PC-3 (cell line): Measurements from ENCODE around the gene TMED9. TPM values are rescaled to one million over a fixed set of nuclear protein-coding genes. Genes with fewer than 3 reads are reported as not detected.

Experiments
- ATAC-seq: fragments of 200-7000 bp; cut with Tn5 transposase; 2 replicates; pipeline ENCODE4 v1.9.1; 2020; ENCODE audit warnings: mild to moderate bottlenecking, moderate library complexity
- BruUV-seq: library from RNA; stranded (reverse); fragments of 400-500 nt; replicated peaks from 2 replicates; lab custom pipeline; 2021; lab: Mats Ljungman, UMichigan
- CTCF ChIA-PET: fragments of 300-600 bp; sonication (Branson Sonifier 250); formaldehyde crosslinking; loops from one replicate; lab custom pipeline; 2022; ENCODE audit warnings: antibody characterized with exemption; lab: Charles Lee
- POLR2A ChIA-PET: fragments of 300-600 bp; sonication (Branson Sonifier 250); formaldehyde crosslinking; loops from one replicate; lab custom pipeline; 2022; ENCODE audit warnings: antibody characterized with exemption; ENCODE audit not compliant: unreplicated experiment; lab: Charles Lee
- DNase-seq: peaks from one replicate; pipeline ENCODE4 v3.0.0-alpha.2; 2015
- H2AFZ ChIP-seq: fragments of 300-600 bp; sonication (generic); 2 replicates; pipeline ENCODE4 v1.6.0; 2016; ENCODE audit warnings: antibody characterized with exemption, low read length
- H3F3A ChIP-seq: fragments of 300-600 bp; sonication (generic); one replicate; pipeline ENCODE4 v1.6.0; 2017; ENCODE audit warnings: antibody characterized with exemption, low read length, control low read depth, mild to moderate bottlenecking; ENCODE audit not compliant: unreplicated experiment
- H3K27ac ChIP-seq: fragments of 300-600 bp; sonication (generic); 2 replicates; pipeline ENCODE4 v1.5.1; 2016; ENCODE audit warnings: mild to moderate bottlenecking, low read length
- H3K27me3 ChIP-seq: fragments of 300-600 bp; sonication (generic); 2 replicates; pipeline ENCODE4 v1.6.1; 2016; ENCODE audit warnings: low read length, mixed read lengths
- H3K36me3 ChIP-seq: fragments of 300-600 bp; sonication (generic); 2 replicates; pipeline ENCODE4 v1.6.1; 2016; ENCODE audit warnings: low read depth, mixed run types, low read length, mixed read lengths
- H3K4me1 ChIP-seq: fragments of 300-600 bp; sonication (generic); 2 replicates; pipeline ENCODE4 v1.5.1; 2016; ENCODE audit warnings: low read length; ENCODE audit not compliant: insufficient read depth
- H3K4me2 ChIP-seq: fragments of 300-600 bp; sonication (generic); 2 replicates; pipeline ENCODE4 v1.6.0; 2016; ENCODE audit warnings: low read length
- H3K4me3 ChIP-seq: fragments of 300-600 bp; sonication (generic); 2 replicates; pipeline ENCODE4 v1.5.1; 2016; ENCODE audit warnings: mild to moderate bottlenecking, low read length, mixed read lengths
- H3K79me2 ChIP-seq: fragments of 300-600 bp; sonication (generic); 2 replicates; pipeline ENCODE4 v1.6.1; 2017; ENCODE audit warnings: low read length, mixed read lengths
- H3K9ac ChIP-seq: fragments of 300-600 bp; sonication (generic); 2 replicates; pipeline ENCODE4 v1.6.0; 2016; ENCODE audit warnings: mild to moderate bottlenecking, low read length
- H3K9me2 ChIP-seq: fragments of 300-600 bp; sonication (generic); replicated peaks from 2 replicates; pipeline ENCODE4 v1.6.1; 2016; ENCODE audit warnings: mixed run types, low read length, mixed read lengths
- H3K9me3 ChIP-seq: fragments of 300-600 bp; sonication (generic); 2 replicates; pipeline ENCODE4 v1.6.1; 2016; ENCODE audit warnings: low read length, mixed read lengths
- H4K20me1 ChIP-seq: fragments of 300-600 bp; sonication (generic); 2 replicates; pipeline ENCODE4 v1.6.1; 2016; ENCODE audit warnings: low read length, mixed read lengths
- EZH2 ChIP-seq: fragments of 300-600 bp; sonication (generic); IDR thresholded peaks from one replicate; pipeline ENCODE4 v1.6.1; 2017; ENCODE audit warnings: antibody characterized with exemption, mild to moderate bottlenecking, low read length; ENCODE audit not compliant: unreplicated experiment
- EZH2phosphoT487 ChIP-seq: fragments of 300-600 bp; sonication (generic); IDR thresholded peaks from 2 replicates; pipeline ENCODE4 v1.6.1; 2018; ENCODE audit warnings: mild to moderate bottlenecking, antibody characterized with exemption, low read length, borderline replicate concordance
- intact Hi-C: fragments of 100-400 bp; cut with micrococcal nuclease; formaldehyde crosslinking; loops from 2 replicates; pipeline ENCODE4 v1.9.0; 2023
- total RNA-seq: library from RNA; depleted of rRNA; stranded (reverse); fragments of >200 nt; gene quantifications from 2 replicates; pipeline ENCODE4 v1.2.3, GENCODE V29; 2014
- TF ChIP-seq, protein P1 (sequence below): fragments of 300-600 bp; sonication (generic); conservative IDR thresholded peaks from 2 replicates; pipeline ENCODE4 v1.5.1; 2017; ENCODE audit warnings: antibody characterized with exemption, low read depth, mild to moderate bottlenecking, low read length

Gene TMED9
- total RNA-seq, 1 experiment from 2014 or later: 217 TPM

GRCh38 chr5:177604116-177604521 lies 12.1 kb downstream of the TMED9 start:
- no peak overlapping the region for H2AFZ ChIP-seq
- H3K9me2 ChIP-seq: no peaks in the 10 kb centered on the region
- DNase-seq (no peak), ATAC-seq (no peak)
- no TSS peak for BruUV-seq
- ChIA-PET CTCF (no interaction called here), POLR2A (no interaction called here)
- peaks cover 7% of the 10 kb centered on the region; the same call in 1 of the 2 replicates for H3K4me1 ChIP-seq
- H3K4me2 ChIP-seq: no peak overlapping the region
- H3K4me3 ChIP-seq: no peak overlapping the region
- no peaks in the 10 kb centered on the region for H3K9me3 ChIP-seq
- no peak overlapping the region for H3K9ac ChIP-seq
- H3K79me2 ChIP-seq: peaks cover 16% of the 10 kb centered on the region
- TF ChIP-seq EZH2phosphoT487 (no peak), EZH2 (no peak)
- TF ChIP-seq, protein P1, sequence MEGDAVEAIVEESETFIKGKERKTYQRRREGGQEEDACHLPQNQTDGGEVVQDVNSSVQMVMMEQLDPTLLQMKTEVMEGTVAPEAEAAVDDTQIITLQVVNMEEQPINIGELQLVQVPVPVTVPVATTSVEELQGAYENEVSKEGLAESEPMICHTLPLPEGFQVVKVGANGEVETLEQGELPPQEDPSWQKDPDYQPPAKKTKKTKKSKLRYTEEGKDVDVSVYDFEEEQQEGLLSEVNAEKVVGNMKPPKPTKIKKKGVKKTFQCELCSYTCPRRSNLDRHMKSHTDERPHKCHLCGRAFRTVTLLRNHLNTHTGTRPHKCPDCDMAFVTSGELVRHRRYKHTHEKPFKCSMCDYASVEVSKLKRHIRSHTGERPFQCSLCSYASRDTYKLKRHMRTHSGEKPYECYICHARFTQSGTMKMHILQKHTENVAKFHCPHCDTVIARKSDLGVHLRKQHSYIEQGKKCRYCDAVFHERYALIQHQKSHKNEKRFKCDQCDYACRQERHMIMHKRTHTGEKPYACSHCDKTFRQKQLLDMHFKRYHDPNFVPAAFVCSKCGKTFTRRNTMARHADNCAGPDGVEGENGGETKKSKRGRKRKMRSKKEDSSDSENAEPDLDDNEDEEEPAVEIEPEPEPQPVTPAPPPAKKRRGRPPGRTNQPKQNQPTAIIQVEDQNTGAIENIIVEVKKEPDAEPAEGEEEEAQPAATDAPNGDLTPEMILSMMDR: no peak
- H3F3A ChIP-seq: no peaks in the 10 kb centered on the region
- no peaks in the 10 kb centered on the region for H3K27me3 ChIP-seq
- intact Hi-C loops: no loop called here
- no peaks in the 10 kb centered on the region for H4K20me1 ChIP-seq
- H3K27ac ChIP-seq: no peak overlapping the region
- no peaks in the 10 kb centered on the region for H3K36me3 ChIP-seq

DNA sequence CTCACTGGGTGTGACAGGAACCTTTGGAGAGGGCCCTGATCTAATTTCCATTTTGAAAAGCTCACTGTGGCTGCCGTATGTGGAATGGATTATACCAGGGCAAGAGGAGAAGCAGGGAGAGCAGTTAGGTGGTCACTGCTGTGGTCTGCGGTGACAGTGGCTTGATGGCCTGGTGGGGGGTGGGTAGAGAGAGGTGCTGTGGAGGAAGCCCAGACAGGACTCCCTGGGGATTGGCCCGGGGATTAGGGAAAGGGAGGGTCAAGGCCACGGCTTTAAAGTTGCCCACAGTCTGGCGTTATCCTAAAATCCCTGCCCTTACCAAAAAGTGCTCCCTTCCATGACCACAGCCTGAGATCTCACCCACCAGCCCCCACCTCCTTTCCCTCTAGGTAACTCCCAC lies 12.7 kb downstream of the TMED9 start:
- H3F3A ChIP-seq: no peaks in the 10 kb centered on the region
- H3K4me3 ChIP-seq: no peak overlapping the region
- intact Hi-C loops: no loop called here
- H3K9me2 ChIP-seq: no peaks in the 10 kb centered on the region
- ATAC-seq (no peak), DNase-seq (no peak)
- H2AFZ ChIP-seq: no peak overlapping the region
- peaks cover 6% of the 10 kb centered on the region; the same call in 1 of the 2 replicates for H3K4me1 ChIP-seq
- H3K9ac ChIP-seq: no peak overlapping the region
- CTCF ChIA-PET: no interaction called here
- no peak overlapping the region for H3K27ac ChIP-seq
- peaks cover 16% of the 10 kb centered on the region for H3K79me2 ChIP-seq
- TF ChIP-seq EZH2phosphoT487 (no peak), EZH2 (no peak)
- TF ChIP-seq, protein P1: no peak
- H4K20me1 ChIP-seq: no peaks in the 10 kb centered on the region
- no peaks in the 10 kb centered on the region for H3K9me3 ChIP-seq
- no peak overlapping the region for H3K4me2 ChIP-seq
- POLR2A ChIA-PET: no interaction called here
- no peaks in the 10 kb centered on the region for H3K27me3 ChIP-seq
- BruUV-seq: no TSS peak
- H3K36me3 ChIP-seq: no peaks in the 10 kb centered on the region

- no TSS peak for BruUV-seq
- DNase-seq: no peak
- H3K9me3 ChIP-seq: no peaks in the 10 kb centered on the region
- no peak overlapping the region for H3K9ac ChIP-seq
- no peak overlapping the region for H3K27ac ChIP-seq
- ChIA-PET POLR2A (no interaction called here), CTCF (no interaction called here)
- peaks cover 16% of the 10 kb centered on the region for H3K79me2 ChIP-seq
- no peaks in the 10 kb centered on the region for H4K20me1 ChIP-seq
- no peaks in the 10 kb centered on the region for H3K27me3 ChIP-seq
- no peak overlapping the region for H2AFZ ChIP-seq
- H3K9me2 ChIP-seq: no peaks in the 10 kb centered on the region
- no peak overlapping the region for H3K4me3 ChIP-seq
- no peaks in the 10 kb centered on the region for H3K36me3 ChIP-seq
- no peak for TF ChIP-seq EZH2phosphoT487
- TF ChIP-seq, protein P1: no peak
- TF ChIP-seq EZH2: no peak
- intact Hi-C loops: no loop called here
- no peak for ATAC-seq
- peaks cover 6% of the 10 kb centered on the region; the same call in 1 of the 2 replicates for H3K4me1 ChIP-seq
- no peak overlapping the region for H3K4me2 ChIP-seq
- H3F3A ChIP-seq: no peaks in the 10 kb centered on the region
These were observed 13.1 kb downstream of the TMED9 start for GRCh38 chr5:177605078-177605477.
